ENCODE measurements around the gene DCUN1D3.

GRCh38 chr16:20878682-20879147, 21.4 kb downstream of the DCUN1D3 start:
- TF ChIP-seq, protein P1, sequence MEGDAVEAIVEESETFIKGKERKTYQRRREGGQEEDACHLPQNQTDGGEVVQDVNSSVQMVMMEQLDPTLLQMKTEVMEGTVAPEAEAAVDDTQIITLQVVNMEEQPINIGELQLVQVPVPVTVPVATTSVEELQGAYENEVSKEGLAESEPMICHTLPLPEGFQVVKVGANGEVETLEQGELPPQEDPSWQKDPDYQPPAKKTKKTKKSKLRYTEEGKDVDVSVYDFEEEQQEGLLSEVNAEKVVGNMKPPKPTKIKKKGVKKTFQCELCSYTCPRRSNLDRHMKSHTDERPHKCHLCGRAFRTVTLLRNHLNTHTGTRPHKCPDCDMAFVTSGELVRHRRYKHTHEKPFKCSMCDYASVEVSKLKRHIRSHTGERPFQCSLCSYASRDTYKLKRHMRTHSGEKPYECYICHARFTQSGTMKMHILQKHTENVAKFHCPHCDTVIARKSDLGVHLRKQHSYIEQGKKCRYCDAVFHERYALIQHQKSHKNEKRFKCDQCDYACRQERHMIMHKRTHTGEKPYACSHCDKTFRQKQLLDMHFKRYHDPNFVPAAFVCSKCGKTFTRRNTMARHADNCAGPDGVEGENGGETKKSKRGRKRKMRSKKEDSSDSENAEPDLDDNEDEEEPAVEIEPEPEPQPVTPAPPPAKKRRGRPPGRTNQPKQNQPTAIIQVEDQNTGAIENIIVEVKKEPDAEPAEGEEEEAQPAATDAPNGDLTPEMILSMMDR (conservative IDR thresholded peaks at IDR 0.05), result no peak
- no peak for TF ChIP-seq EZH2 (IDR thresholded peaks at IDR 0.05; ENCODE audit: low read depth)
